H9 (cell line): ENCODE results near the gene INPP5A. TPM values are rescaled to one million over a fixed set of nuclear protein-coding genes. Genes with fewer than 3 reads are reported as not detected.

Experiments
- DNase-seq: peaks from one replicate; pipeline ENCODE4 v3.0.0-alpha.2; 2017
- H2AFZ ChIP-seq: one replicate; pipeline ENCODE4 v1.6.1; 2013; ENCODE audit warnings: mild to moderate bottlenecking, low read length, control low read depth, moderate library complexity
- H2AK5ac ChIP-seq: 2 replicates; pipeline ENCODE4 v1.6.1; 2013; ENCODE audit warnings: low read length, control low read depth, mixed read lengths; ENCODE audit not compliant: insufficient read length
- H2BK120ac ChIP-seq: one replicate; pipeline ENCODE4 v1.6.1; 2013; ENCODE audit warnings: low read depth, mild to moderate bottlenecking, low read length, control low read depth, inconsistent platforms; ENCODE audit not compliant: poor library complexity, severe bottlenecking
- H2BK12ac ChIP-seq: 2 replicates; pipeline ENCODE4 v1.6.1; 2013; ENCODE audit warnings: low read length, control low read depth, mixed read lengths, low read depth; ENCODE audit not compliant: insufficient read length
- H2BK15ac ChIP-seq: 2 replicates; pipeline ENCODE4 v1.6.1; 2013; ENCODE audit warnings: low read depth, low read length, control low read depth
- H2BK20ac ChIP-seq: one replicate; pipeline ENCODE4 v1.6.1; 2013; ENCODE audit warnings: low read depth, mild to moderate bottlenecking, low read length, control low read depth, inconsistent platforms; ENCODE audit not compliant: poor library complexity, severe bottlenecking
- H2BK5ac ChIP-seq: 2 replicates; pipeline ENCODE4 v1.6.1; 2013; ENCODE audit warnings: low read length, control low read depth, mixed read lengths; ENCODE audit not compliant: insufficient read length
- H3K14ac ChIP-seq: 2 replicates; pipeline ENCODE4 v1.6.1; 2013; ENCODE audit warnings: low read length, control low read depth; ENCODE audit not compliant: insufficient read depth
- H3K18ac ChIP-seq: 2 replicates; pipeline ENCODE4 v1.6.1; 2013; ENCODE audit warnings: low read depth, mild to moderate bottlenecking, mixed read lengths, low read length, control low read depth; ENCODE audit not compliant: insufficient read length
- H3K23ac ChIP-seq: 2 replicates; pipeline ENCODE4 v1.6.1; 2013; ENCODE audit warnings: low read length, control low read depth, mixed read lengths, low read depth; ENCODE audit not compliant: insufficient read length
- H3K23me2 ChIP-seq: 2 replicates; pipeline ENCODE4 v1.6.1; 2013; ENCODE audit warnings: low read depth, mild to moderate bottlenecking, mixed read lengths, low read length, control low read depth; ENCODE audit not compliant: insufficient read length, poor library complexity, severe bottlenecking
- H3K27ac ChIP-seq: 2 replicates; pipeline ENCODE4 v1.5.1; 2013; ENCODE audit warnings: low read length, control low read depth, mixed read lengths, low read depth; ENCODE audit not compliant: insufficient read length
- H3K27me3 ChIP-seq: 2 replicates; pipeline ENCODE4 v1.6.1; 2013; ENCODE audit warnings: low read length, control low read depth, inconsistent platforms; ENCODE audit not compliant: insufficient read depth
- H3K4ac ChIP-seq: 2 replicates; pipeline ENCODE4 v1.6.1; 2013; ENCODE audit warnings: low read depth, mild to moderate bottlenecking, control low read depth, inconsistent platforms, low read length, moderate library complexity
- H3K4me1 ChIP-seq: 2 replicates; pipeline ENCODE4 v1.6.1; 2013; ENCODE audit warnings: low read length, control low read depth, inconsistent platforms; ENCODE audit not compliant: insufficient read depth
- H3K4me2 ChIP-seq: 2 replicates; pipeline ENCODE4 v1.6.1; 2013; ENCODE audit warnings: low read length, control low read depth, mixed read lengths; ENCODE audit not compliant: insufficient read length, insufficient read depth
- H3K56ac ChIP-seq: 2 replicates; pipeline ENCODE4 v1.6.1; 2013; ENCODE audit warnings: low read depth, mild to moderate bottlenecking, mixed read lengths, low read length, control low read depth; ENCODE audit not compliant: insufficient read length
- H3K79me1 ChIP-seq: 2 replicates; pipeline ENCODE4 v1.6.1; 2013; ENCODE audit warnings: low read depth, mild to moderate bottlenecking, moderate library complexity, low read length, control low read depth, inconsistent platforms; ENCODE audit not compliant: insufficient read depth, poor library complexity, severe bottlenecking
- H3K79me2 ChIP-seq: 2 replicates; pipeline ENCODE4 v1.6.1; 2013; ENCODE audit warnings: low read length, control low read depth, inconsistent platforms; ENCODE audit not compliant: insufficient read depth
- H3K9ac ChIP-seq: 2 replicates; pipeline ENCODE4 v1.6.1; 2013; ENCODE audit warnings: low read length, control low read depth, mixed read lengths; ENCODE audit not compliant: insufficient read length; ENCODE audit errors: extremely low read depth
- H3K9me3 ChIP-seq: one replicate; pipeline ENCODE4 v1.6.1; 2013; ENCODE audit warnings: low read depth, low read length, inconsistent platforms; ENCODE audit not compliant: control insufficient read depth
- H3T11ph ChIP-seq: one replicate; pipeline ENCODE4 v1.6.1; 2013; ENCODE audit warnings: mild to moderate bottlenecking, low read length, control low read depth, inconsistent platforms
- H4K20me1 ChIP-seq: one replicate; pipeline ENCODE4 v1.6.1; 2013; ENCODE audit not compliant: control insufficient read depth, insufficient read length, insufficient read depth
- H4K5ac ChIP-seq: 2 replicates; pipeline ENCODE4 v1.6.1; 2013; ENCODE audit warnings: low read depth, mild to moderate bottlenecking, mixed read lengths, low read length, control low read depth; ENCODE audit not compliant: insufficient read length
- H4K8ac ChIP-seq: replicated peaks from 2 replicates; pipeline ENCODE4 v1.6.1; 2013; ENCODE audit warnings: low read length, control low read depth, mixed read lengths, low read depth; ENCODE audit not compliant: insufficient read length
- H4K91ac ChIP-seq: 2 replicates; pipeline ENCODE4 v1.6.1; 2013; ENCODE audit warnings: low read depth, mild to moderate bottlenecking, moderate library complexity, mixed read lengths, low read length, control low read depth; ENCODE audit not compliant: insufficient read length
- H3K27ac Mint-ChIP-seq, 3 experiments: 2 replicates in 2 of 3; 3 replicates in 1 of 3; pipeline ENCODE4 v1.8.0; 2020 to 2021; ENCODE audit warnings: mixed read lengths in 3 of 3, mild to moderate bottlenecking in 1 of 3, moderate library complexity in 1 of 3
- H3K27me3 Mint-ChIP-seq: 2 replicates; pipeline ENCODE4 v1.8.0; 2021; ENCODE audit warnings: low read depth, mild to moderate bottlenecking, moderate library complexity, mixed read lengths
- H3K36me3 Mint-ChIP-seq, 3 experiments: 2 replicates in 2 of 3; 3 replicates in 1 of 3; pipeline ENCODE4 v1.8.0; 2020 to 2021; ENCODE audit warnings: low read depth in 3 of 3, mixed read lengths in 3 of 3; ENCODE audit not compliant: insufficient read depth in 1 of 3
- H3K4me1 Mint-ChIP-seq, 2 experiments: 2 replicates each; pipeline ENCODE4 v1.8.0; 2020; ENCODE audit warnings: mixed read lengths in 2 of 2
- H3K4me3 Mint-ChIP-seq, 2 experiments: 2 replicates in 1 of 2; 3 replicates in 1 of 2; pipeline ENCODE4 v1.8.0; 2020 to 2021; ENCODE audit warnings: mild to moderate bottlenecking in 2 of 2, mixed read lengths in 2 of 2, moderate library complexity in 1 of 2
- H3K9me3 Mint-ChIP-seq, 2 experiments: 2 replicates in 1 of 2; 3 replicates in 1 of 2; pipeline ENCODE4 v1.8.0; 2020; ENCODE audit warnings: mild to moderate bottlenecking in 2 of 2, mixed read lengths in 2 of 2, moderate library complexity in 1 of 2
- WGBS: extraction: QIAGEN DNeasy Blood & Tissue Kit; methylation state at CpG from one replicate; pipeline ENCODE4 v1.1.7; 2013; ENCODE audit warnings: missing lambda C conversion rate, low lambda C conversion rate, mixed read lengths; ENCODE audit not compliant: insufficient read length; ENCODE audit errors: extremely low coverage; 5-methylcytosine and 5-hydroxymethylcytosine counted together
- total RNA-seq: library from RNA; stranded (reverse); gene quantifications from 2 replicates; pipeline ENCODE4 v1.2.1, GENCODE V29; 2021
- TF ChIP-seq, protein P1 (sequence below): fragments of 200-600 bp; sonication (generic); conservative IDR thresholded peaks from 3 replicates; pipeline ENCODE4 v1.8.0; 2021; ENCODE audit warnings: antibody characterized with exemption, mild to moderate bottlenecking

INPP5A gene
- total RNA-seq, 1 experiment from 2014 or later = 17.7 TPM

DNA sequence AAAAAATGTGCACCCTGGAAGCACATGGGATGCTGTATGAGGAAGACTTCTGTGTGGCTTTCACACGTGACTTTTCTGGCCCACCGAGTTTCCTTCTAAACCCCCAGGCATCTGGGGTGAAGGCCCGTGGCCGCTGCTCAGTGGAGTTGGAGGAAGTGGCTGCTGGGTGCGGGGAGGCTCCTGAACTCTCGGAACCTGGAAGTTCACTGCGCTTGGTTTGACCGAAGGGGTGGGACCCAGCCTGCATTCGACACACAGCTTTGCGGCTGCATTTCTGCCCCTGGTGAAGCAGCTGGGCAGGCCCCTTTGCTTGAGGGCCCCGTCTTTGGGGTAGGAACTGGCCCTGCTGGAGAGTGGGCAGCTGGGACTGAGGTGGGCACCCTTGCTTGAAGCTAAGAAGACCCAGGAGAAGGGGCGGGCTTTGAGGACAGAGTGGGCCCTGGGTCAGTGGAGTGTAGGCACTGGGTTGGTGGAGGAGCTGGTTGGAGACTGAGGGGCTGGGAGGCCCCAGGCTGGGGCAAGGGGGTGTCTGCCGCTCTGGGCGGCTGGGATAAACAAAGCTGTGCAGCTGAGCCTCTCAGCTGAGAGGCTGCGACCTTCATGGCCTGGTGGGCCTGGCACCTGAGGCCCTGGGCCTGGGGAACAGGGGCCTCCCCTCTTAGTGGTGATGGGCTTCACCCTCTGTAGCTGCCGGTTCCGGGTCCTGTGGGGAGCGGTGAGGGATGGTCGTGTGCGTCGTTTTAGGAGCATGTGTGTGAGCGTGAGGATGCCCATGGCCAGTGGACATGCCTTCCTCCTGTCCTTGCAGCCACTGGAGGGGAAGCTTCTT lies 78.0 kb downstream of the INPP5A start:
- Histone ChIP-seq H2AK5ac (no peak overlapping the region), H4K91ac (no peak overlapping the region), H2BK120ac (no peak overlapping the region), H3K4me2 (no peak overlapping the region), H3K4ac (no peak overlapping the region), H2BK12ac (no peak overlapping the region), H4K5ac (no peak overlapping the region), H3K4me1 (no peaks in the 10 kb centered on the region), H2BK5ac (no peak overlapping the region), H3K9me3 (no peaks in the 10 kb centered on the region), H3K27me3 (no peaks in the 10 kb centered on the region), H3K18ac (no peak overlapping the region), H3K14ac (no peak overlapping the region; the same call in 1 of the 2 replicates), H3K23ac (no peak overlapping the region), H3K27ac (no peak overlapping the region), H2BK15ac (no peak overlapping the region), H3T11ph (no peak overlapping the region), H3K9ac (no peak overlapping the region), H3K79me2 (no peaks in the 10 kb centered on the region), H3K56ac (no peak overlapping the region), H3K79me1 (no peaks in the 10 kb centered on the region), H2AFZ (no peak overlapping the region), H2BK20ac (no peak overlapping the region), H4K8ac (no peak overlapping the region), H4K20me1 (no peaks in the 10 kb centered on the region), H3K23me2 (no peaks in the 10 kb centered on the region)
- Mint-ChIP-seq H3K9me3 (peaks cover 22 to 28% of the 10 kb centered on the region in 2 experiments), H3K27me3 (peaks cover 19% of the 10 kb centered on the region), H3K4me3 (no peak overlapping the region), H3K36me3 (peaks cover 18 to 20% (median 20%) of the 10 kb centered on the region in 3 experiments), H3K4me1 (peaks cover 3 to 15% of the 10 kb centered on the region in 2 experiments; a peak in 3 of 4 replicates), H3K27ac (no peak overlapping the region; a peak in 1 of 7 replicates)
- no peak for DNase-seq
- TF ChIP-seq, protein P1, sequence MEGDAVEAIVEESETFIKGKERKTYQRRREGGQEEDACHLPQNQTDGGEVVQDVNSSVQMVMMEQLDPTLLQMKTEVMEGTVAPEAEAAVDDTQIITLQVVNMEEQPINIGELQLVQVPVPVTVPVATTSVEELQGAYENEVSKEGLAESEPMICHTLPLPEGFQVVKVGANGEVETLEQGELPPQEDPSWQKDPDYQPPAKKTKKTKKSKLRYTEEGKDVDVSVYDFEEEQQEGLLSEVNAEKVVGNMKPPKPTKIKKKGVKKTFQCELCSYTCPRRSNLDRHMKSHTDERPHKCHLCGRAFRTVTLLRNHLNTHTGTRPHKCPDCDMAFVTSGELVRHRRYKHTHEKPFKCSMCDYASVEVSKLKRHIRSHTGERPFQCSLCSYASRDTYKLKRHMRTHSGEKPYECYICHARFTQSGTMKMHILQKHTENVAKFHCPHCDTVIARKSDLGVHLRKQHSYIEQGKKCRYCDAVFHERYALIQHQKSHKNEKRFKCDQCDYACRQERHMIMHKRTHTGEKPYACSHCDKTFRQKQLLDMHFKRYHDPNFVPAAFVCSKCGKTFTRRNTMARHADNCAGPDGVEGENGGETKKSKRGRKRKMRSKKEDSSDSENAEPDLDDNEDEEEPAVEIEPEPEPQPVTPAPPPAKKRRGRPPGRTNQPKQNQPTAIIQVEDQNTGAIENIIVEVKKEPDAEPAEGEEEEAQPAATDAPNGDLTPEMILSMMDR = no peak
- WGBS = no CpG with 5 or more reads among the region's 22 CpGs
